H54 (cell line): ENCODE measurements around the gene OR7A17.

Source experiments
- DNase-seq: peaks from one replicate; pipeline ENCODE4 v3.0.0; 2011; ENCODE audit warnings: low spot score, mixed read lengths; ENCODE audit not compliant: insufficient read length
- FAIRE-seq: peaks from 3 replicates; lab custom pipeline; 2011; peaks lifted over from hg19 to GRCh38; lab: Jason Lieb, UNC
- POLR2A ChIP-seq: IDR thresholded peaks from 2 replicates; pipeline ENCODE4 v1.6.1; 2011; ENCODE audit warnings: low read depth, mild to moderate bottlenecking, low read length

OR7A17 gene

GRCh38 chr19:14837391-14837790 is 48.5 kb downstream of the OR7A17 start:
- TF ChIP-seq POLR2A = no peak
- FAIRE-seq = no peak
- DNase-seq = no peak

GRCh38 chr19:14835011-14835410 is 50.9 kb downstream of the OR7A17 start, which contains the start of the genes OR7A5 and OR7C1:
Gene OR7A5, minus strand, starts transcription at chr19:14835185. Its CDS starts 6,944 bp downstream, at chr19:14828241.
Gene OR7C1, minus strand, starts transcription at chr19:14835185. Its CDS starts 35,049 bp downstream, at chr19:14800136.
- TF ChIP-seq POLR2A = no peak
- DNase-seq = no peak
- no peak for FAIRE-seq

DNA sequence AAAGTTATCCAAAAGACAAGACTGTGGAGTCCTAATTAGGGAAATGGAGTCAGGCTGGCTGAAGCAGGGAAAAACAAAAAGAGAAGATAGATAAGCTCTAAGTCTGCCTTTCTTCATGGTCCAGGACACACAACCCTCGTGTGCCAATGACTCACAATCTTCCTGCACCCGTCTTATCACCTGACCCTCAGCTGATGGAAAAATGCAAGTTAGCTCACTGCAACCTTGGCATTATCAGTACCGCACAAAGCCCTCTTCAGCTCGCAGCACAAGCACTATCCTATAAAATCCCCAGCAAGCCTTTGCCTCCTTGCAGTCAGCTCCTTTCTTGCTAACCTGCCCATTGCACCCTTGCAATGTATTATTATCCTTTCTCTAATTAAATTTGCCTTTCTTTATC is 55.2 kb downstream of the OR7A17 start:
- TF ChIP-seq POLR2A = no peak
- DNase-seq (no peak), FAIRE-seq (no peak)
